PC-3 (cell line): ENCODE results near the gene LUM. TPM values are rescaled to one million over a fixed set of nuclear protein-coding genes. Genes with fewer than 3 reads are reported as not detected.

Source experiments
- ATAC-seq: fragments of 200-7000 bp; cut with Tn5 transposase; 2 replicates; pipeline ENCODE4 v1.9.1; 2020; ENCODE audit warnings: mild to moderate bottlenecking, moderate library complexity
- BruUV-seq: library from RNA; stranded (reverse); fragments of 400-500 nt; replicated peaks from 2 replicates; lab custom pipeline; 2021; lab: Mats Ljungman, UMichigan
- CTCF ChIA-PET: fragments of 300-600 bp; sonication (Branson Sonifier 250); formaldehyde crosslinking; loops from one replicate; lab custom pipeline; 2022; ENCODE audit warnings: antibody characterized with exemption; lab: Charles Lee
- POLR2A ChIA-PET: fragments of 300-600 bp; sonication (Branson Sonifier 250); formaldehyde crosslinking; loops from one replicate; lab custom pipeline; 2022; ENCODE audit warnings: antibody characterized with exemption; ENCODE audit not compliant: unreplicated experiment; lab: Charles Lee
- DNase-seq: peaks from one replicate; pipeline ENCODE4 v3.0.0-alpha.2; 2015
- H2AFZ ChIP-seq: fragments of 300-600 bp; sonication (generic); 2 replicates; pipeline ENCODE4 v1.6.0; 2016; ENCODE audit warnings: antibody characterized with exemption, low read length
- H3F3A ChIP-seq: fragments of 300-600 bp; sonication (generic); one replicate; pipeline ENCODE4 v1.6.0; 2017; ENCODE audit warnings: antibody characterized with exemption, low read length, control low read depth, mild to moderate bottlenecking; ENCODE audit not compliant: unreplicated experiment
- H3K27ac ChIP-seq: fragments of 300-600 bp; sonication (generic); 2 replicates; pipeline ENCODE4 v1.5.1; 2016; ENCODE audit warnings: mild to moderate bottlenecking, low read length
- H3K27me3 ChIP-seq: fragments of 300-600 bp; sonication (generic); 2 replicates; pipeline ENCODE4 v1.6.1; 2016; ENCODE audit warnings: low read length, mixed read lengths
- H3K36me3 ChIP-seq: fragments of 300-600 bp; sonication (generic); 2 replicates; pipeline ENCODE4 v1.6.1; 2016; ENCODE audit warnings: low read depth, mixed run types, low read length, mixed read lengths
- H3K4me1 ChIP-seq: fragments of 300-600 bp; sonication (generic); 2 replicates; pipeline ENCODE4 v1.5.1; 2016; ENCODE audit warnings: low read length; ENCODE audit not compliant: insufficient read depth
- H3K4me2 ChIP-seq: fragments of 300-600 bp; sonication (generic); 2 replicates; pipeline ENCODE4 v1.6.0; 2016; ENCODE audit warnings: low read length
- H3K4me3 ChIP-seq: fragments of 300-600 bp; sonication (generic); 2 replicates; pipeline ENCODE4 v1.5.1; 2016; ENCODE audit warnings: mild to moderate bottlenecking, low read length, mixed read lengths
- H3K79me2 ChIP-seq: fragments of 300-600 bp; sonication (generic); 2 replicates; pipeline ENCODE4 v1.6.1; 2017; ENCODE audit warnings: low read length, mixed read lengths
- H3K9ac ChIP-seq: fragments of 300-600 bp; sonication (generic); 2 replicates; pipeline ENCODE4 v1.6.0; 2016; ENCODE audit warnings: mild to moderate bottlenecking, low read length
- H3K9me2 ChIP-seq: fragments of 300-600 bp; sonication (generic); replicated peaks from 2 replicates; pipeline ENCODE4 v1.6.1; 2016; ENCODE audit warnings: mixed run types, low read length, mixed read lengths
- H3K9me3 ChIP-seq: fragments of 300-600 bp; sonication (generic); 2 replicates; pipeline ENCODE4 v1.6.1; 2016; ENCODE audit warnings: low read length, mixed read lengths
- H4K20me1 ChIP-seq: fragments of 300-600 bp; sonication (generic); 2 replicates; pipeline ENCODE4 v1.6.1; 2016; ENCODE audit warnings: low read length, mixed read lengths
- CTCF ChIP-seq: fragments of 300-600 bp; sonication (generic); conservative IDR thresholded peaks from 2 replicates; pipeline ENCODE4 v1.5.1; 2017; ENCODE audit warnings: antibody characterized with exemption, low read depth, mild to moderate bottlenecking, low read length
- EZH2 ChIP-seq: fragments of 300-600 bp; sonication (generic); IDR thresholded peaks from one replicate; pipeline ENCODE4 v1.6.1; 2017; ENCODE audit warnings: antibody characterized with exemption, mild to moderate bottlenecking, low read length; ENCODE audit not compliant: unreplicated experiment
- EZH2phosphoT487 ChIP-seq: fragments of 300-600 bp; sonication (generic); IDR thresholded peaks from 2 replicates; pipeline ENCODE4 v1.6.1; 2018; ENCODE audit warnings: mild to moderate bottlenecking, antibody characterized with exemption, low read length, borderline replicate concordance
- intact Hi-C: fragments of 100-400 bp; cut with micrococcal nuclease; formaldehyde crosslinking; loops from 2 replicates; pipeline ENCODE4 v1.9.0; 2023
- total RNA-seq: library from RNA; depleted of rRNA; stranded (reverse); fragments of >200 nt; gene quantifications from 2 replicates; pipeline ENCODE4 v1.2.3, GENCODE V29; 2014

LUM gene
- total RNA-seq, 1 experiment from 2014 or later = 0.15 TPM

GRCh38 chr12:91064640-91065039 lies 46.7 kb downstream of the LUM start:
- H3K4me1 ChIP-seq = no peaks in the 10 kb centered on the region
- TF ChIP-seq EZH2phosphoT487 (no peak), CTCF (no peak), EZH2 (no peak)
- H2AFZ ChIP-seq = no peak overlapping the region
- H3F3A ChIP-seq = no peaks in the 10 kb centered on the region
- POLR2A ChIA-PET = no interaction called here
- BruUV-seq = no TSS peak
- H3K4me3 ChIP-seq = no peak overlapping the region
- H3K79me2 ChIP-seq = no peaks in the 10 kb centered on the region
- H3K27ac ChIP-seq = no peak overlapping the region
- intact Hi-C loops = no loop called here
- no peaks in the 10 kb centered on the region for H3K9me3 ChIP-seq
- CTCF ChIA-PET = interaction anchor here (0.5 kb wide), 1 partner anchor 87 kb away, joined by 4 read pairs; no protein-coding TSS in a partner anchor
- H3K4me2 ChIP-seq = no peak overlapping the region
- DNase-seq (no peak), ATAC-seq (no peak)
- H3K9ac ChIP-seq = no peak overlapping the region
- H3K27me3 ChIP-seq = no peaks in the 10 kb centered on the region
- no peaks in the 10 kb centered on the region for H4K20me1 ChIP-seq
- H3K9me2 ChIP-seq = no peaks in the 10 kb centered on the region
- H3K36me3 ChIP-seq = no peaks in the 10 kb centered on the region

GRCh38 chr12:91061091-91061490 lies 50.2 kb downstream of the LUM start:
- Histone ChIP-seq H4K20me1 (no peaks in the 10 kb centered on the region), H3K79me2 (no peaks in the 10 kb centered on the region), H3K4me3 (no peak overlapping the region), H2AFZ (no peak overlapping the region), H3K9me2 (no peaks in the 10 kb centered on the region), H3K4me2 (no peak overlapping the region), H3F3A (no peaks in the 10 kb centered on the region), H3K27me3 (no peaks in the 10 kb centered on the region), H3K9ac (no peak overlapping the region), H3K27ac (no peak overlapping the region), H3K4me1 (no peaks in the 10 kb centered on the region), H3K9me3 (no peaks in the 10 kb centered on the region), H3K36me3 (no peaks in the 10 kb centered on the region)
- ATAC-seq (no peak), DNase-seq (no peak)
- TF ChIP-seq CTCF (no peak), EZH2 (no peak), EZH2phosphoT487 (no peak)
- intact Hi-C loops = no loop called here
- BruUV-seq = no TSS peak
- POLR2A ChIA-PET = no interaction called here
- CTCF ChIA-PET = no interaction called here

GRCh38 chr12:91059211-91059610 lies 52.1 kb downstream of the LUM start:
- no peak overlapping the region for H2AFZ ChIP-seq
- no TSS peak for BruUV-seq
- H3K9me2 ChIP-seq = no peaks in the 10 kb centered on the region
- intact Hi-C loops = no loop called here
- no peak for ATAC-seq
- H3K4me1 ChIP-seq = no peaks in the 10 kb centered on the region
- DNase-seq = no peak
- H3K4me3 ChIP-seq = no peak overlapping the region
- ChIA-PET POLR2A (no interaction called here), CTCF (no interaction called here)
- H3K36me3 ChIP-seq = no peaks in the 10 kb centered on the region
- H4K20me1 ChIP-seq = no peaks in the 10 kb centered on the region
- H3K9ac ChIP-seq = no peak overlapping the region
- no peak overlapping the region for H3K4me2 ChIP-seq
- H3K9me3 ChIP-seq = no peaks in the 10 kb centered on the region
- H3F3A ChIP-seq = no peaks in the 10 kb centered on the region
- no peaks in the 10 kb centered on the region for H3K79me2 ChIP-seq
- no peak for TF ChIP-seq CTCF
- no peak overlapping the region for H3K27ac ChIP-seq
- H3K27me3 ChIP-seq = no peaks in the 10 kb centered on the region
